HL-60 (cell line): ENCODE measurements around the gene MORN5.

ENCODE experiments used
- DNase-seq, 2 experiments: peaks; one replicate each; pipeline ENCODE4 v3.0.0-alpha.2; 2010 to 2020; ENCODE audit warnings: low read depth in 1 of 2, low spot score in 1 of 2
- H3K27ac ChIP-seq: fragments of 250-450 bp; sonication (Bioruptor Pico); replicated peaks from 2 replicates; pipeline ENCODE4 v1.5.1; 2020; ENCODE audit warnings: mild to moderate bottlenecking, moderate library complexity
- H3K27me3 ChIP-seq: fragments of 250-450 bp; sonication (Bioruptor Pico); 2 replicates; pipeline ENCODE4 v1.5.1; 2021; ENCODE audit warnings: mild to moderate bottlenecking, moderate library complexity; ENCODE audit not compliant: insufficient read depth, poor library complexity, severe bottlenecking
- H3K4me3 ChIP-seq: replicated peaks from 2 replicates; pipeline ENCODE4 v1.5.1; 2011; ENCODE audit warnings: mild to moderate bottlenecking, control low read depth, low read length; ENCODE audit not compliant: insufficient read depth
- GABPA ChIP-seq: IDR thresholded peaks from 2 replicates; pipeline ENCODE4 v1.6.1; 2012; ENCODE audit warnings: low read depth
- POLR2AphosphoS5 ChIP-seq: IDR thresholded peaks from 2 replicates; pipeline ENCODE4 v1.6.1; 2012; ENCODE audit warnings: low read depth
- SPI1 ChIP-seq: IDR thresholded peaks from 2 replicates; pipeline ENCODE4 v1.6.1; 2012; ENCODE audit warnings: low read depth, mild to moderate bottlenecking, borderline replicate concordance
- TF ChIP-seq, protein P1 (sequence below): IDR thresholded peaks from 2 replicates; pipeline ENCODE4 v1.6.1; 2012; ENCODE audit warnings: low read depth; ENCODE audit not compliant: insufficient replicate concordance
- TF ChIP-seq, protein P2 (sequence below): IDR thresholded peaks from one replicate; pipeline ENCODE4 v1.5.1; 2011; ENCODE audit warnings: low read length, control low read depth, inconsistent platforms; ENCODE audit not compliant: insufficient read depth

The MORN5 gene

DNA sequence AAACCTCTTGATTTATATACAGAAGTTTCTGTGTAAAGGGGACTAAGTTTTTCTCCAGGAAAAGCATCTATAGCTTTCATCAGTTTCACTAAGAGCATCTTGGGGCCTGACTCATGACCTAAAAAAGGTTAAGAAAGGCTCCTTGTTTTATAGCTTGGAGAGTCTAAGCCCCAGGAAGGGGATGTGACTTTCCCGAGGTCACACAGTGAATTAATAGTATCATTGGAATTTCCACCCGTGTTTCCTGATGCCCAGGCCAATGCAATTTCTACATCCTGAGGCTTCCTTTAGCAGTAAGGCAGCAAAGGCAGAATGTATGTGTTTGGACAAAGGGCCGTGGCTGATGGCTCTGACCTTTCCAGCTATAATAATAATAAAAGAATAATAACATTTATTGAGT, 8.6 kb downstream of the MORN5 start:
- H3K27ac ChIP-seq: no peak overlapping the region
- DNase-seq: no peak
- TF ChIP-seq, protein P1, sequence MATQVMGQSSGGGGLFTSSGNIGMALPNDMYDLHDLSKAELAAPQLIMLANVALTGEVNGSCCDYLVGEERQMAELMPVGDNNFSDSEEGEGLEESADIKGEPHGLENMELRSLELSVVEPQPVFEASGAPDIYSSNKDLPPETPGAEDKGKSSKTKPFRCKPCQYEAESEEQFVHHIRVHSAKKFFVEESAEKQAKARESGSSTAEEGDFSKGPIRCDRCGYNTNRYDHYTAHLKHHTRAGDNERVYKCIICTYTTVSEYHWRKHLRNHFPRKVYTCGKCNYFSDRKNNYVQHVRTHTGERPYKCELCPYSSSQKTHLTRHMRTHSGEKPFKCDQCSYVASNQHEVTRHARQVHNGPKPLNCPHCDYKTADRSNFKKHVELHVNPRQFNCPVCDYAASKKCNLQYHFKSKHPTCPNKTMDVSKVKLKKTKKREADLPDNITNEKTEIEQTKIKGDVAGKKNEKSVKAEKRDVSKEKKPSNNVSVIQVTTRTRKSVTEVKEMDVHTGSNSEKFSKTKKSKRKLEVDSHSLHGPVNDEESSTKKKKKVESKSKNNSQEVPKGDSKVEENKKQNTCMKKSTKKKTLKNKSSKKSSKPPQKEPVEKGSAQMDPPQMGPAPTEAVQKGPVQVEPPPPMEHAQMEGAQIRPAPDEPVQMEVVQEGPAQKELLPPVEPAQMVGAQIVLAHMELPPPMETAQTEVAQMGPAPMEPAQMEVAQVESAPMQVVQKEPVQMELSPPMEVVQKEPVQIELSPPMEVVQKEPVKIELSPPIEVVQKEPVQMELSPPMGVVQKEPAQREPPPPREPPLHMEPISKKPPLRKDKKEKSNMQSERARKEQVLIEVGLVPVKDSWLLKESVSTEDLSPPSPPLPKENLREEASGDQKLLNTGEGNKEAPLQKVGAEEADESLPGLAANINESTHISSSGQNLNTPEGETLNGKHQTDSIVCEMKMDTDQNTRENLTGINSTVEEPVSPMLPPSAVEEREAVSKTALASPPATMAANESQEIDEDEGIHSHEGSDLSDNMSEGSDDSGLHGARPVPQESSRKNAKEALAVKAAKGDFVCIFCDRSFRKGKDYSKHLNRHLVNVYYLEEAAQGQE: no peak
- TF ChIP-seq GABPA: no peak

DNA sequence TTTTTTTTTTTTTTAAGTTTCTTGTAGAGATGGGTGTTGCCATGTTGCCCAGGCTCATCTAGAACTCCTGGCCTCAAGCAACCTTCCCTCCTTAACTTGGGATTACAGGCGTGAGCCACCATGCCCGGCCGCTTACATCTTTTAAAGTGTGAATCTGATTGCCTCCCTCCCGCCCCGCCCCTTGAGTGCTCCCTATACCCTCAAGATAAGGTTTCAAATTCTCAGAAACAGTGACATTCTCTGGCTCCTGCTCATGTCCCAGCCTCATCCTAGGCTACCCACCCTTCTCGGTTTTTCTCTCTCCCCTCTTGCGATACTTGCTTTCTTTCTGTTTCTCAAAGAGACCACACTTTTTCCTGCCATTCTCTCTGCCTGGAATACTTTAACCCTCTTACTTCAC, 12.4 kb downstream of the MORN5 start:
- H3K4me3 ChIP-seq: no peak overlapping the region
- H3K27me3 ChIP-seq: no peaks in the 10 kb centered on the region
- no peak for DNase-seq
- no peak overlapping the region for H3K27ac ChIP-seq
- TF ChIP-seq, protein P1: no peak
- TF ChIP-seq SPI1 (no peak), GABPA (no peak), POLR2AphosphoS5 (no peak)
- TF ChIP-seq, protein P2, sequence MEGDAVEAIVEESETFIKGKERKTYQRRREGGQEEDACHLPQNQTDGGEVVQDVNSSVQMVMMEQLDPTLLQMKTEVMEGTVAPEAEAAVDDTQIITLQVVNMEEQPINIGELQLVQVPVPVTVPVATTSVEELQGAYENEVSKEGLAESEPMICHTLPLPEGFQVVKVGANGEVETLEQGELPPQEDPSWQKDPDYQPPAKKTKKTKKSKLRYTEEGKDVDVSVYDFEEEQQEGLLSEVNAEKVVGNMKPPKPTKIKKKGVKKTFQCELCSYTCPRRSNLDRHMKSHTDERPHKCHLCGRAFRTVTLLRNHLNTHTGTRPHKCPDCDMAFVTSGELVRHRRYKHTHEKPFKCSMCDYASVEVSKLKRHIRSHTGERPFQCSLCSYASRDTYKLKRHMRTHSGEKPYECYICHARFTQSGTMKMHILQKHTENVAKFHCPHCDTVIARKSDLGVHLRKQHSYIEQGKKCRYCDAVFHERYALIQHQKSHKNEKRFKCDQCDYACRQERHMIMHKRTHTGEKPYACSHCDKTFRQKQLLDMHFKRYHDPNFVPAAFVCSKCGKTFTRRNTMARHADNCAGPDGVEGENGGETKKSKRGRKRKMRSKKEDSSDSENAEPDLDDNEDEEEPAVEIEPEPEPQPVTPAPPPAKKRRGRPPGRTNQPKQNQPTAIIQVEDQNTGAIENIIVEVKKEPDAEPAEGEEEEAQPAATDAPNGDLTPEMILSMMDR: no peak

More for the DNA sequence above, 8.6 kb downstream of the MORN5 start:
- H3K27me3 ChIP-seq: peaks cover 3% of the 10 kb centered on the region
- no peak overlapping the region for H3K4me3 ChIP-seq

DNA sequence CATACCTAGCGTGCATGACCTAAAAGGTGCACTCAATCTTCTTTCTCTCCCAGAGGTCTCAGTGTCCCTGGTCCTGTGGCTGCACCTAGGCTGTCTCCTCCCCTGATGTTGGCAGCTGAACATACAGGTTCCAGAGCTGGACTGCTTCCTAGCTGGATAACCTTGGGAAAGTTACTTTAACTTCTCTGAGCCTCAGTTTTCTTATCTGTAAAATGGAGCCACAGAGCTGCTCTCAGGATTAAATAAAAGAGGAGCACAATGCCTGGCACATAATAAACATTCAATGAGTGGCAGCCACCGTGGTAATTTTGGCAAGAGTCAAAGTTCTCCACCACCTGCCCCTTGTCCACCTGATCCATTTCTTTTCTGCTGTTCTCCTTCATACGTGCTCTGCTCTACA, 14.0 kb downstream of the MORN5 start:
- H3K4me3 ChIP-seq: no peak overlapping the region
- DNase-seq: no peak
- H3K27ac ChIP-seq: no peak overlapping the region
- TF ChIP-seq GABPA (no peak), POLR2AphosphoS5 (no peak), SPI1 (no peak)
- TF ChIP-seq, protein P1: no peak
- TF ChIP-seq, protein P2: no peak
- H3K27me3 ChIP-seq: peaks cover 2% of the 10 kb centered on the region

DNA sequence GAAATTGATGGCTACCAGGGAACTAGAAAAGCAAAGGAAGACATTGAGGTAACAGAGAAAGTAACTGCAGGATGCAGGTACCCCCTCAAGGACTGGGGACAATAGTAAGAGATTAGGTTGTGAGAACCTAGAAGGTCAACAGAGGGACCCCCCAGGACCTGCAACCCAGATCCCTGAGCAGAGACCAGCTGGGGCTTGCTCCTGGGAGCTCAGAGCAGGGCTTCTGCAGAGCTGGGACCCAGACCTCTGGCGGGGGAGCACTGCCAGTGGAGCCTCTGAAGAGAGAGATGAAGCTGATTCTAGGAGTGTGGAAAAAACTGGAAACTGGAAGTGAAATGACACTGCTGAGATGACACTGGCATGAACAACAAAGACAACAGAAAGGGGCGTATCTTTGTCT, 17.2 kb downstream of the MORN5 start:
- DNase-seq: no peak
- Histone ChIP-seq H3K27me3 (peaks cover 2% of the 10 kb centered on the region), H3K4me3 (no peak overlapping the region), H3K27ac (no peak overlapping the region)
- no peak for TF ChIP-seq POLR2AphosphoS5
- TF ChIP-seq, protein P1: no peak
